ENCODE measurements around the gene SLC7A7. TPM values are rescaled to one million over a fixed set of nuclear protein-coding genes. Genes with fewer than 3 reads are reported as not detected.

The SLC7A7 gene
- total RNA-seq, 1 experiment from 2014 or later, result 3.1 TPM

GRCh38 chr14:22813145-22813544, 2.1 kb downstream of the SLC7A7 start:
- no CpG with 5 or more reads among the region's 9 CpGs for WGBS (ENCODE audit: extremely low coverage, insufficient read length, low lambda C conversion rate)

More at GRCh38 chr14:22813145-22813544, 2.1 kb downstream of the SLC7A7 start:
- no peak overlapping the region for H2AFZ ChIP-seq (ENCODE audit: low read length)
- H3K4me1 ChIP-seq (ENCODE audit: insufficient read depth, low read length), result peaks cover 11% of the 10 kb centered on the region; the same call in 1 of the 2 replicates
- no peak for DNase-seq
- H2AK5ac ChIP-seq (ENCODE audit: insufficient read length, low read length), result no peak overlapping the region
- H3K18ac ChIP-seq (ENCODE audit: insufficient read length, low read depth, low read length), result no peak overlapping the region
- Mint-ChIP-seq H3K9me3 (no peaks in the 10 kb centered on the region), H3K27me3 (ENCODE audit: low read depth) (no peaks in the 10 kb centered on the region), H3K4me1 (peaks cover 26 to 33% of the 10 kb centered on the region in 2 experiments), H3K27ac (no peak overlapping the region; a peak in 1 of 7 replicates), H3K4me3 (no peak overlapping the region), H3K36me3 (ENCODE audit: insufficient read depth in 1 of 3, low read depth in 3 of 3) (no peaks in the 10 kb centered on the region)
- no peak overlapping the region for H3K4me2 ChIP-seq (ENCODE audit: insufficient read depth, insufficient read length, low read length)
- no peak overlapping the region for H3K27ac ChIP-seq (ENCODE audit: insufficient read length, low read depth, low read length)
- H4K8ac ChIP-seq (replicated peaks; ENCODE audit: insufficient read length, low read depth, low read length), result no peak overlapping the region
- no peak overlapping the region for H2BK20ac ChIP-seq (ENCODE audit: low read depth, low read length, poor library complexity, severe bottlenecking)
- no peak overlapping the region for H2BK5ac ChIP-seq (ENCODE audit: insufficient read length, low read length)
- no peak overlapping the region for H2BK120ac ChIP-seq (ENCODE audit: low read depth, low read length, poor library complexity, severe bottlenecking)
- no peaks in the 10 kb centered on the region for H3K27me3 ChIP-seq (ENCODE audit: insufficient read depth, low read length)
- no peaks in the 10 kb centered on the region for H4K20me1 ChIP-seq (ENCODE audit: control insufficient read depth, insufficient read depth, insufficient read length)
- H3K23ac ChIP-seq (ENCODE audit: insufficient read length, low read depth, low read length), result no peak overlapping the region
- H3K14ac ChIP-seq (ENCODE audit: insufficient read depth, low read length), result no peak overlapping the region
- H3K9me3 ChIP-seq (ENCODE audit: control insufficient read depth, low read depth, low read length), result no peaks in the 10 kb centered on the region
- no peak overlapping the region for H3T11ph ChIP-seq (ENCODE audit: low read length)
- no peaks in the 10 kb centered on the region for H3K79me2 ChIP-seq (ENCODE audit: insufficient read depth, low read length)
- H2BK12ac ChIP-seq (ENCODE audit: insufficient read length, low read depth, low read length), result no peak overlapping the region
- no peak overlapping the region for H2BK15ac ChIP-seq (ENCODE audit: low read depth, low read length)
- H4K5ac ChIP-seq (ENCODE audit: insufficient read length, low read depth, low read length), result no peak overlapping the region
- H3K4ac ChIP-seq (ENCODE audit: low read depth, low read length), result no peak overlapping the region
- no peaks in the 10 kb centered on the region for H3K79me1 ChIP-seq (ENCODE audit: insufficient read depth, low read depth, low read length, poor library complexity, severe bottlenecking)
- no peak overlapping the region for H4K91ac ChIP-seq (ENCODE audit: insufficient read length, low read depth, low read length)
- no peaks in the 10 kb centered on the region for H3K23me2 ChIP-seq (ENCODE audit: insufficient read length, low read depth, low read length, poor library complexity, severe bottlenecking)
- H3K9ac ChIP-seq (ENCODE audit: extremely low read depth, insufficient read length, low read length), result no peak overlapping the region
- no peak for TF ChIP-seq CTCF (conservative IDR thresholded peaks at IDR 0.05)
- H3K56ac ChIP-seq (ENCODE audit: insufficient read length, low read depth, low read length), result no peak overlapping the region

Measured in H9 (cell line).